Gastrocnemius medialis (tissue), 4 donors: Measurements from ENCODE around the gene ATE1. TPM values are rescaled to one million over a fixed set of nuclear protein-coding genes. Genes with fewer than 3 reads are reported as not detected.

Source experiments
- ATAC-seq, 2 donors: fragments of 150-250 bp; one replicate each; pipeline ENCODE4 v1.9.1; 2016
- DNase-seq, 2 donors: peaks; one replicate each; pipeline ENCODE4 v3.0.0-alpha.2; 2019
- H3K27ac ChIP-seq, 4 donors: fragments of 200-600 bp; sonication (generic); 1 replicate in 1 of 4; 2 replicates in 3 of 4; pipeline ENCODE4 v1.5.1; 2016 to 2018; ENCODE audit warnings: mild to moderate bottlenecking in 2 of 4, moderate library complexity in 1 of 4
- H3K27me3 ChIP-seq, 3 donors: fragments of 200-600 bp; sonication (generic) in 2 of 3; 1 replicate in 1 of 3; 2 replicates in 2 of 3; pipeline versions ENCODE4 v1.5.1 to v1.6.0; 2016 to 2019; ENCODE audit warnings: mild to moderate bottlenecking in 1 of 3, moderate library complexity in 1 of 3
- H3K36me3 ChIP-seq, 2 donors: fragments of 200-600 bp; sonication (generic) in 1 of 2; one replicate each; pipeline ENCODE4 v1.5.1; 2017 to 2018
- H3K4me1 ChIP-seq, 2 donors: fragments of 200-600 bp; sonication (generic) in 1 of 2; one replicate each; pipeline ENCODE4 v1.5.1; 2016 to 2017; ENCODE audit warnings: mild to moderate bottlenecking in 2 of 2
- H3K4me3 ChIP-seq, 4 donors: fragments of 200-600 bp; sonication (generic) in 3 of 4; 1 replicate in 1 of 4; 2 replicates in 3 of 4; pipeline ENCODE4 v1.5.1; 2016 to 2019; ENCODE audit warnings: mild to moderate bottlenecking in 2 of 4
- H3K9me3 ChIP-seq, 3 donors: fragments of 200-600 bp; sonication (generic) in 2 of 3; 1 replicate in 1 of 3; 2 replicates in 2 of 3; pipeline ENCODE4 v1.5.1; 2016 to 2019
- CTCF ChIP-seq, 5 experiments: fragments of 450-650 bp in 3 of 5; fragments of 200-600 bp in 2 of 5; sonication (generic) in 2 of 5; IDR thresholded peaks in 4 of 5; conservative IDR thresholded peaks in 1 of 5; 1 replicate in 4 of 5; 2 replicates in 1 of 5; pipeline ENCODE4 v1.5.1; 2016 to 2019; ENCODE audit warnings: antibody characterized with exemption in 5 of 5, mild to moderate bottlenecking in 3 of 5, moderate library complexity in 3 of 5
- POLR2A ChIP-seq, 2 donors: fragments of 450-650 bp; IDR thresholded peaks; one replicate each; pipeline ENCODE4 v1.6.1; 2017; ENCODE audit warnings: antibody characterized with exemption in 2 of 2, mild to moderate bottlenecking in 2 of 2, moderate library complexity in 2 of 2
- in situ Hi-C, 4 donors: fragments of 200-750 bp; cut with MboI; loops; one replicate each; pipeline versions ENCODE4 v1.15.0 to v1.8.0; 2017; ENCODE audit warnings: low sequenced_read_pairs in 4 of 4
- intact Hi-C: fragments of 100-400 bp; cut with DNase I; formaldehyde crosslinking; loops from one replicate; pipeline ENCODE4 v1.15.1; 2023; ENCODE audit warnings: low total_unique reads
- total RNA-seq, 4 donors: library from RNA; depleted of rRNA; stranded (reverse); fragments of >200 nt; gene quantifications; one replicate each; pipeline versions ENCODE4 v1.1.0 to v1.2.3, GENCODE V29; 2016

Gene ATE1
- total RNA-seq, 4 donors from 2014 or later = 34.3 to 57.6 (median 39.4) TPM

- Histone ChIP-seq H3K27me3 (no peaks in the 10 kb centered on the region), H3K27ac (peak overlapping the region; percentile 33 to 80 (median 63)), H3K4me3 (no peak overlapping the region), H3K9me3 (no peaks in the 10 kb centered on the region), H3K4me1 (peaks cover 21 to 27% of the 10 kb centered on the region in 2 donors), H3K36me3 (peaks cover 0 to 38% of the 10 kb centered on the region in 2 donors)
- in situ Hi-C loops = loop anchor here in 1 of 4 donors (25.0 kb wide), 1 partner anchor 977 kb away; no protein-coding TSS in a partner anchor
- DNase-seq = peak in 1 of 2 donors; percentile 15
- TF ChIP-seq CTCF (IDR thresholded peaks at IDR 0.05 in 4 of 5, conservative IDR thresholded peaks at IDR 0.05 in 1 of 5) = no peak
- TF ChIP-seq POLR2A (IDR thresholded peaks at IDR 0.05) = peak in 1 of 2 donors; percentile 31
- intact Hi-C loops = no loop called here
- ATAC-seq = peak; percentile 92 to 94
Measured at GRCh38 chr10:121914661-121915060, 13.2 kb downstream of the ATE1 start.

- Histone ChIP-seq H3K27me3 (no peaks in the 10 kb centered on the region), H3K36me3 (peaks cover 0 to 43% of the 10 kb centered on the region in 2 donors), H3K9me3 (no peaks in the 10 kb centered on the region), H3K4me1 (peaks cover 17 to 21% of the 10 kb centered on the region in 2 donors), H3K4me3 (no peak overlapping the region), H3K27ac (peak overlapping the region in 1 of 4 donors; percentile 57)
- no peak for ATAC-seq
- intact Hi-C loops = no loop called here
- in situ Hi-C loops = loop anchor here in 1 of 4 donors (25.0 kb wide), 1 partner anchor 974 kb away; no protein-coding TSS in a partner anchor
- no peak for TF ChIP-seq CTCF (IDR thresholded peaks at IDR 0.05 in 4 of 5, conservative IDR thresholded peaks at IDR 0.05 in 1 of 5)
- TF ChIP-seq POLR2A (IDR thresholded peaks at IDR 0.05) = no peak
- no peak for DNase-seq
Measured at GRCh38 chr10:121911421-121911697, 16.5 kb downstream of the ATE1 start.

- Histone ChIP-seq H3K4me3 (no peak overlapping the region), H3K9me3 (no peaks in the 10 kb centered on the region), H3K27me3 (no peaks in the 10 kb centered on the region), H3K27ac (peak overlapping the region in 3 of 4 donors; percentile 35 to 57 (median 55)), H3K36me3 (peaks cover 0 to 43% of the 10 kb centered on the region in 2 donors), H3K4me1 (peaks cover 17 to 21% of the 10 kb centered on the region in 2 donors)
- in situ Hi-C loops (loop anchor here in 1 of 4 donors (25.0 kb wide), 1 partner anchor 974 kb away; no protein-coding TSS in a partner anchor), intact Hi-C loops (no loop called here)
- DNase-seq (no peak), ATAC-seq (peak in 1 of 2 donors; percentile 40)
- no peak for TF ChIP-seq CTCF (IDR thresholded peaks at IDR 0.05 in 4 of 5, conservative IDR thresholded peaks at IDR 0.05 in 1 of 5)
- no peak for TF ChIP-seq POLR2A (IDR thresholded peaks at IDR 0.05)
Measured at GRCh38 chr10:121910673-121911420, 17.0 kb downstream of the ATE1 start.

- intact Hi-C loops = loop anchor here (5.0 kb wide), 1 partner anchor 963 kb away; no protein-coding TSS in a partner anchor
- Histone ChIP-seq H3K4me1 (peaks cover 0 to 3% of the 10 kb centered on the region in 2 donors), H3K9me3 (no peaks in the 10 kb centered on the region), H3K27me3 (no peaks in the 10 kb centered on the region), H3K4me3 (no peak overlapping the region), H3K27ac (no peak overlapping the region), H3K36me3 (peaks cover 0 to 20% of the 10 kb centered on the region in 2 donors)
- ATAC-seq (no peak), DNase-seq (no peak)
- TF ChIP-seq POLR2A (IDR thresholded peaks at IDR 0.05) (no peak), CTCF (IDR thresholded peaks at IDR 0.05 in 4 of 5, conservative IDR thresholded peaks at IDR 0.05 in 1 of 5) (no peak)
- in situ Hi-C loops = loop anchor here in 1 of 4 donors (25.0 kb wide), 1 partner anchor 968 kb away; no protein-coding TSS in a partner anchor
Measured at GRCh38 chr10:121904888-121905287, 22.9 kb downstream of the ATE1 start.
